Measurements from ENCODE around the gene SOCS1.

The SOCS1 gene

DNA sequence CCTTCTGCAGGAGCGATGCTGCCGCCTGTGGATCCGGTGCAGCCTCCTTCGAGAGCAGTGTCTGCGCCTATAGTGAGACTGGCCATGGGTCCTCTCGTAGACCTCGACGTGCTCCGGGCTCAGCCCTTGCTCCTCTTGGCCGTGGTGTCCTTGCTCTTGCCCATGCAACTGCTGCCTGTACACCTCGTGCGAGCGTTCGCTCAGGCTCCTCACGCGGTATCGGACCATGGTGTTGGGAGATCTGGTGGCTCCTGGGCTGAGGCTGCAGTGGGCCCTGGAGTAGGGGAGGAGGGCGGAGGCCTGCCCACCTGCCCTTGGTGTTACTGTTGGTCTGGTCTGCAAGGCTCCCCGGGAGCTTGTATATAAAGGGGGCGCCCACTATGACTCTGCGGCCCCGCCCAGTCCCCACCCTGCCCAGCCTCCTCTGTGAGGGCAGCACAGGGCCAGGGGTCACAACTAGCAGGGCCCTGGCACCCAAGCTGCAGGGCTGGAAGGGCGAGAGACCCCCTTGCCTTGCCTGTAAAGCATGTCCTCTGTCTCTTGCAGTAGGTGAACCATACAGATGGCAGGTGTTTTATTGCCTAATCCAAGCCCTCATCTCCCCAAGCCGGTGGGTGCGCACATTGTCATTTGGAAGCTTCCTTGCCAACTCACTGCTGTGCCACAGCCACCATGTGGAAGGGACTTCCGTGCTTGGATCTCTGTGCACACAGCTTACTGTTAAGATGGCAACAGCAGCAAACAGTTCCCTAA lies 20.3 kb upstream of the SOCS1 start, which contains the start of gene PRM2:
Gene PRM2, minus strand, starts transcription at position 338 of the 753 bp plus-strand sequence. Its CDS starts 110 bp downstream, at position 228.
- Histone ChIP-seq H3K4me2 (ENCODE audit: low read depth, low read length) (no peak within 1 kb of the TSS), H4K20me1 (ENCODE audit: insufficient read depth, low read length) (no peaks in the 10 kb centered on the region), H3K9ac (ENCODE audit: low read length) (no peak within 1 kb of the TSS), H3K4me3 (ENCODE audit: low read length) (no peak within 1 kb of the TSS), H3K27ac (ENCODE audit: low read length) (no peak within 1 kb of the TSS), H3K4me1 (ENCODE audit: low read length) (0 out of 2 replicates have a peak, but pooled peaks cover 7% of the 10 kb centered on the region), H3K79me2 (ENCODE audit: low read length) (no peaks in the 10 kb centered on the region), H3K27me3 (replicated peaks; ENCODE audit: insufficient read depth, low read length) (peaks cover 5% of the 10 kb centered on the region; the same call in 1 of the 2 replicates), H2AFZ (ENCODE audit: low read length) (no peak within 1 kb of the TSS), H3K9me2 (replicated peaks; ENCODE audit: insufficient read depth, low read length) (no peaks in the 10 kb centered on the region), H3K9me3 (replicated peaks; ENCODE audit: insufficient read depth, low read length) (no peaks in the 10 kb centered on the region), H3K36me3 (replicated peaks; ENCODE audit: insufficient read depth, low read length) (no peaks in the 10 kb centered on the region), H3F3A (ENCODE audit: insufficient read depth, low read length) (no peaks in the 10 kb centered on the region)
- TF ChIP-seq EZH2 (optimal IDR thresholded peaks at IDR 0.05; ENCODE audit: low read depth, low read length) (no peak), EZH2phosphoT487 (IDR thresholded peaks at IDR 0.05; ENCODE audit: low read length) (no peak)
- TF ChIP-seq, protein P1, sequence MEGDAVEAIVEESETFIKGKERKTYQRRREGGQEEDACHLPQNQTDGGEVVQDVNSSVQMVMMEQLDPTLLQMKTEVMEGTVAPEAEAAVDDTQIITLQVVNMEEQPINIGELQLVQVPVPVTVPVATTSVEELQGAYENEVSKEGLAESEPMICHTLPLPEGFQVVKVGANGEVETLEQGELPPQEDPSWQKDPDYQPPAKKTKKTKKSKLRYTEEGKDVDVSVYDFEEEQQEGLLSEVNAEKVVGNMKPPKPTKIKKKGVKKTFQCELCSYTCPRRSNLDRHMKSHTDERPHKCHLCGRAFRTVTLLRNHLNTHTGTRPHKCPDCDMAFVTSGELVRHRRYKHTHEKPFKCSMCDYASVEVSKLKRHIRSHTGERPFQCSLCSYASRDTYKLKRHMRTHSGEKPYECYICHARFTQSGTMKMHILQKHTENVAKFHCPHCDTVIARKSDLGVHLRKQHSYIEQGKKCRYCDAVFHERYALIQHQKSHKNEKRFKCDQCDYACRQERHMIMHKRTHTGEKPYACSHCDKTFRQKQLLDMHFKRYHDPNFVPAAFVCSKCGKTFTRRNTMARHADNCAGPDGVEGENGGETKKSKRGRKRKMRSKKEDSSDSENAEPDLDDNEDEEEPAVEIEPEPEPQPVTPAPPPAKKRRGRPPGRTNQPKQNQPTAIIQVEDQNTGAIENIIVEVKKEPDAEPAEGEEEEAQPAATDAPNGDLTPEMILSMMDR (IDR thresholded peaks at IDR 0.05; ENCODE audit: low read length): no peak
- no peak for DNase-seq

DNA sequence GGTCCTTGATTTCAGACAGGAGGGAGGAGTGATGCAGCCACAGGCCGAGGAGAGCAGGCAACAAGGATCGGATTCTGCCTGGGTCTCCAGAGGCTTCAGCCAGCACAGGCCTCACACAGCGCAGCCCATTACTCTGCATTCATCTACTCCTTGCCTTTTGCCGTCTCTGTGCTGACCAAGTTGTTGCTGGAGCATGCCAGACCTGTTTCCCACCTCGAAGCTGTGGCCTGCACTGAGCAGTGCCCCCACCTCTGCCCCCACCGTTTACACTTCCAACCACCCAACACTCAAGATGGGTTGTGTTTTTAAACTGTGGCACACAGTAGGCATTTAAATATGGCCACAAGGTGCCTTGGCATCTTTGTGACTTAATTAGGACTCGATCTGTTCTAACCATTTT lies 19.0 kb upstream of the SOCS1 start:
- H3K9me3 ChIP-seq (replicated peaks; ENCODE audit: insufficient read depth, low read length): no peaks in the 10 kb centered on the region
- no peak overlapping the region for H3K9ac ChIP-seq (ENCODE audit: low read length)
- H3K9me2 ChIP-seq (replicated peaks; ENCODE audit: insufficient read depth, low read length): no peaks in the 10 kb centered on the region
- no peak overlapping the region for H3K27ac ChIP-seq (ENCODE audit: low read length)
- H3K4me3 ChIP-seq (ENCODE audit: low read length): no peak overlapping the region
- H4K20me1 ChIP-seq (ENCODE audit: insufficient read depth, low read length): no peaks in the 10 kb centered on the region
- TF ChIP-seq EZH2 (optimal IDR thresholded peaks at IDR 0.05; ENCODE audit: low read depth, low read length) (no peak), EZH2phosphoT487 (IDR thresholded peaks at IDR 0.05; ENCODE audit: low read length) (no peak)
- TF ChIP-seq, protein P1 (IDR thresholded peaks at IDR 0.05; ENCODE audit: low read length): no peak
- peaks cover 14% of the 10 kb centered on the region; the same call in 1 of the 2 replicates for H3K27me3 ChIP-seq (replicated peaks; ENCODE audit: insufficient read depth, low read length)
- no peak overlapping the region for H2AFZ ChIP-seq (ENCODE audit: low read length)
- no peak overlapping the region for H3K4me2 ChIP-seq (ENCODE audit: low read depth, low read length)
- no peaks in the 10 kb centered on the region for H3K79me2 ChIP-seq (ENCODE audit: low read length)
- 0 out of 2 replicates have a peak, but pooled peaks cover 5% of the 10 kb centered on the region for H3K4me1 ChIP-seq (ENCODE audit: low read length)
- no peaks in the 10 kb centered on the region for H3K36me3 ChIP-seq (replicated peaks; ENCODE audit: insufficient read depth, low read length)
- no peaks in the 10 kb centered on the region for H3F3A ChIP-seq (ENCODE audit: insufficient read depth, low read length)
- no peak for DNase-seq

DNA sequence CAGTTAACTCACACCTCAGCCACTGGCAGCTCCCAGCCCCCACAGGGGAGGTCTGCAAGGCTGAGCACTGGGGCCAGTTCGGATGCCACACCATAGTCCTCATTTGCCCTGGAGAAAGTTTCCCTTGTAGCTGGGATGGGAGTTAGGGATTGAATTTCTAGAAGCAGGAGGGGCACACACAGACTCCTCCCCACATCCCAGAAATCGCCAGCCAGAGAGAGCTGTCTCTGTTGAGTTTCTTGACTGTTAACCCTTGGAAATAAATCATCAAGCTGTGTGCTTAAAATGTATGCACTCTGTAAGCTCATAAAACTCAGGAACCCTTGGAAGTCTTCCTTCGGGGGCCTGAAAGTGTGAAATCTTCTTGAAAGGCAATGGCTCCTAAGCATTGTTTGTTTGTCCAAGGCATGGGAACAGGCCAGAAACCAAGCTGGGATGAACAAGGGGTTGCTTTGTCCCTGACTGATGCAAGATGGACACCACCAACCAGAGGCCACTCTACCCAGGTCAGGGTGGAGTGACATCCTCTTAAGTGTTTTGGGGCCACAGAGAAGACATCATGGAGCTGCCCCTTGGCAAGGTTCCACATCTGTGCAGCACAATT lies 17.8 kb upstream of the SOCS1 start:
- no peaks in the 10 kb centered on the region for H3K36me3 ChIP-seq (replicated peaks; ENCODE audit: insufficient read depth, low read length)
- H3K4me1 ChIP-seq (ENCODE audit: low read length): no peaks in the 10 kb centered on the region
- H4K20me1 ChIP-seq (ENCODE audit: insufficient read depth, low read length): no peaks in the 10 kb centered on the region
- no peaks in the 10 kb centered on the region for H3K79me2 ChIP-seq (ENCODE audit: low read length)
- H3K9me2 ChIP-seq (replicated peaks; ENCODE audit: insufficient read depth, low read length): no peaks in the 10 kb centered on the region
- no peak overlapping the region for H2AFZ ChIP-seq (ENCODE audit: low read length)
- TF ChIP-seq EZH2 (optimal IDR thresholded peaks at IDR 0.05; ENCODE audit: low read depth, low read length) (no peak), EZH2phosphoT487 (IDR thresholded peaks at IDR 0.05; ENCODE audit: low read length) (no peak)
- TF ChIP-seq, protein P1 (IDR thresholded peaks at IDR 0.05; ENCODE audit: low read length): no peak
- H3F3A ChIP-seq (ENCODE audit: insufficient read depth, low read length): no peaks in the 10 kb centered on the region
- H3K4me3 ChIP-seq (ENCODE audit: low read length): no peak overlapping the region
- H3K9ac ChIP-seq (ENCODE audit: low read length): no peak overlapping the region
- peaks cover 14% of the 10 kb centered on the region; the same call in 1 of the 2 replicates for H3K27me3 ChIP-seq (replicated peaks; ENCODE audit: insufficient read depth, low read length)
- no peak overlapping the region for H3K27ac ChIP-seq (ENCODE audit: low read length)
- H3K4me2 ChIP-seq (ENCODE audit: low read depth, low read length): no peak overlapping the region
- no peaks in the 10 kb centered on the region for H3K9me3 ChIP-seq (replicated peaks; ENCODE audit: insufficient read depth, low read length)
- no peak for DNase-seq

Data from MM.1S (cell line).